ENCODE measurements around the gene POLA2. TPM values are rescaled to one million over a fixed set of nuclear protein-coding genes. Genes with fewer than 3 reads are reported as not detected.
"Not testable (repeated sequence)": the region's sequence is repeated elsewhere in the genome, so short reads cannot be mapped to it uniquely, and the experiment has no call there.

Gene POLA2, protein sequence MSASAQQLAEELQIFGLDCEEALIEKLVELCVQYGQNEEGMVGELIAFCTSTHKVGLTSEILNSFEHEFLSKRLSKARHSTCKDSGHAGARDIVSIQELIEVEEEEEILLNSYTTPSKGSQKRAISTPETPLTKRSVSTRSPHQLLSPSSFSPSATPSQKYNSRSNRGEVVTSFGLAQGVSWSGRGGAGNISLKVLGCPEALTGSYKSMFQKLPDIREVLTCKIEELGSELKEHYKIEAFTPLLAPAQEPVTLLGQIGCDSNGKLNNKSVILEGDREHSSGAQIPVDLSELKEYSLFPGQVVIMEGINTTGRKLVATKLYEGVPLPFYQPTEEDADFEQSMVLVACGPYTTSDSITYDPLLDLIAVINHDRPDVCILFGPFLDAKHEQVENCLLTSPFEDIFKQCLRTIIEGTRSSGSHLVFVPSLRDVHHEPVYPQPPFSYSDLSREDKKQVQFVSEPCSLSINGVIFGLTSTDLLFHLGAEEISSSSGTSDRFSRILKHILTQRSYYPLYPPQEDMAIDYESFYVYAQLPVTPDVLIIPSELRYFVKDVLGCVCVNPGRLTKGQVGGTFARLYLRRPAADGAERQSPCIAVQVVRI
- 12.4 TPM for polyA plus RNA-seq (2013, experiment 1 of 2; ENCODE audit: insufficient read length)
- 11.5 TPM for polyA plus RNA-seq (2013, experiment 2 of 2; ENCODE audit: insufficient read length)

DNA sequence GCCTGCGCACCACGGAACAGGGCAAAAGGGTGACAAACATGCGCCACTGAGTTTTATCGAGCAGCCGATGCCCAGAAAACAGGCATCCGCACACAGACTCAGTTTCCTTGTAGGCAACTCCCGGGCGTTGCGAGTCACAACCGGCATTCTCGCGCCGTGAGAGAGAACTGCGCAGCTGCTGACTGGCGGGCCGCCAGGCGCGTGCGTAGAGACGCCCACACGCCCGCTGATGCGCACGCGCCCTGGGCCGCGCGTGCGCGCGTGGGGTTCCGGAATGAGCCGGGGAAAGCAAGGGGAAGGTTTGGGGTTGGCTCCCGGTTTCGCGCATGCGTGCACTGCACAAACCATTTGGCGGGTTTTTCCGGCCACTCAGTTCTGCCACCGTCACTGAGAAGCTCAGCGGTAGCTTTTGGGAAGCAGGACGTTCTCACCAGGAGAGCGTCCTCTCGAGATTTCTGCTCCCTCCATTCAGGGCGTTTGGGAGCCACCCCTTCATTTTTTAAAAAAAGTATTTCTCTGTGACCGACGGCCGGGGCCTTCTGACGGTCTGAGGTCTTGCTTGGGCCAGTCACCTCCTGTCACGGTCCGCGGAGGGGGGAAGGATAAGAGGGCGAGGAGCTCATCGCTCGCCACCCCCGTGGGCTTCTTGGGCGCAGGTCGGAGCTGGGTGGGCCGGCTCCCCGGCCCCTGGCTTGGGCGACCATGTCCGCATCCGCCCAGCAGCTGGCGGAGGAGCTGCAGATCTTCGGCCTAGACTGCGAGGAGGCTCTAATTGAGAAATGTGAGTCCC is at the start of gene POLA2:
TSS of gene POLA2 (plus strand) at position 372 of the 790 bp plus-strand sequence. CDS start at position 703, 331 bp downstream.
- peak; percentile 97 for DNase-seq

DNA sequence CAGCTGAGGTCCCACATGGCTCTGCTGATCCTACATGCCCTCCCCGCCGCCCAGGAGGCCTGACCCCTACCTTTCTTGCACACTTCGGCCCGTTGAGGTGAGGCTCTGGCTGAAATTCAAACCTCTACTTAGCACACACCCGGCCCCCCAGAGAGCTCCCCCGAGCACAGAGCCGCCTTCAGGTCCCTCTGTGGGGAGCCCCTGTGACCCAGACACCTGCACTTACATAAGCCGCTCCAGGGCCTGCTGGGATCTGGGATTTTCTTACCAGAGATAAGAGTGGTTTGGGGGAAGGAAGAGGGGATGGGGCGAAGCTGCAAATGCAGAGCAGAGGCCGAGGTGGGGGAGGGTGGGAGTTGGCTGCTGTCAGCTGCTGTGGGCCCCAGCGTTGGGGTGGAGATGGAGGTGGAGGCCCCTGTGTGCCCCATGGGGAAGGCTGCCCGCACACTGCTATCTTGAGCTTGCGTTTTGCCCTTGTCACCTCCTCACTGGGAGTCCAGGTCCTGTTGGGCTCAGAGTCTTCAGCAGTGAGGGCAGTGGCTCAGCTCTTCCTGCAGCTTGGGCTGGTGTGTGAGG is 49.4 kb upstream of the POLA2 start:
- DNase-seq: no peak

DNA sequence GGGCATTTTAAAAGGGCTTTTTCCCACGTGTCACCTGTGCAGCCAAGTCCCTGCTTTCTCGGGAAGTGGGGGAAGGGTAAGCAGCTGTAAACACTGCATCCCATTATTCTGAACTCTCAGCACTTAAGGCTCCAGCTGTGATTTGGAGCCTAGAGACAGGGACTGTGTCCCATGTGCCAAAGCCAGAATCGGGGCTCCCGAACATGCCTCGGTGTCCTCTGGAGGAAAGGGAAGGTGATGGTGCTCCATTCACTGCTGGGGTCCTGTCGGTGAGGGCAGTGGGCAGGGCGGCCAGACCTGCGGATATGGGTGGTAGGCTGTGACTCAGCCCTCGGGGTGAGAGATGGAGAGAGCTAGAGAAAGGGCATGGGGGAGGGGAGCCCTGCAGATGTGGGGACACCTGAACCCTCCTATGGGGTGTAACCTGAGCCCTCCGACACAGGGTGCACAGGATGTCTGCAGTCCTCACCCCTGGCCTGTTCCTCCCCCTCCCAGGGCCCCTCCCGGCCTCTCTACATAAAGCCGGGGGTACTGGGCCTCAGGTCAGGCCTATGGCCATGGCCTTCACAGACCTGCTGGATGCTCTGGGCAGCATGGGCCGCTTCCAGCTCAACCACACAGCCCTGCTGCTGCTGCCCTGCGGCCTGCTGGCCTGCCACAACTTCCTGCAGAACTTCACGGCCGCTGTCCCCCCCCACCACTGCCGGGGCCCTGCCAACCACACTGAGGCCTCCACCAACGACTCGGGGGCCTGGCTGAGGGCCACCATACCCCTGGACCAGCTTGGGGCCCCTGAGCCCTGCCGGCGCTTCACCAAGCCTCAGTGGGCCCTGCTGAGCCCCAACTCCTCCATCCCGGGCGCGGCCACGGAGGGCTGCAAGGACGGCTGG is 48.2 kb upstream of the POLA2 start:
- no peak for DNase-seq

- no peak for DNase-seq
Observed at GRCh38 chr11:65214212-65214845, 47.4 kb upstream of the POLA2 start.

DNA sequence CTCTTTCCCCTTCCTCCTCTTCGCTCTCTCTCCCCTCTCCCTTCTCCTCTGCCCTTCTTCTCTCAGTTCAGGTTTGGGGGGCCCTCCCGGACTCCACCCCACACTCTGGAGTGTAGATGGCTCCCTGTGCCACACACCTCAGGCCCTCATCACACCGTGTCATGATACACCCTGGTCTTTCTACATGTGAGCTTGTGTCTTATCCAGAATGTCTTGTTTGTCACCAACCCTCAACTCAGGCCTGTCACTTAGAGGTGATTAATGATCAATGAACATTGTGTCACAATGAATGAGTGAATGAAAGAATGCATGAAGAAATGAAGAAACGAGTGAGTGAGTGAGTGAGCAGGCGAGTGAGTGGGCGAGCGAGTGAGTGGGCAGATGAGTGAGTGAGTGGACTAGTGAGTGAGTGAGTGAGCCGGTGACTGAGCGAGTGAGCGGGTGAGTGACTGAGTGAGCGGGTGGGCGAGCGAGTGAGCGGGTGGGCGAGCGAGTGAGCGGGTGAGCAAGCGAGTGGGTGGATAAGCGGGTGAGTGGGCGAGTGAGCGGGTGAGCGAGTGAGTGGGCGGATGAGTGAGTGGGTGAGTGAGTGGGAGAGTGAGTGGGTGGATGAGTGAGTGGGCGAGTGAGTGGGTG is 46.2 kb upstream of the POLA2 start:
- no peak for DNase-seq

- no peak for DNase-seq
Observed at GRCh38 chr11:65216830-65217229, 44.9 kb upstream of the POLA2 start.

DNA sequence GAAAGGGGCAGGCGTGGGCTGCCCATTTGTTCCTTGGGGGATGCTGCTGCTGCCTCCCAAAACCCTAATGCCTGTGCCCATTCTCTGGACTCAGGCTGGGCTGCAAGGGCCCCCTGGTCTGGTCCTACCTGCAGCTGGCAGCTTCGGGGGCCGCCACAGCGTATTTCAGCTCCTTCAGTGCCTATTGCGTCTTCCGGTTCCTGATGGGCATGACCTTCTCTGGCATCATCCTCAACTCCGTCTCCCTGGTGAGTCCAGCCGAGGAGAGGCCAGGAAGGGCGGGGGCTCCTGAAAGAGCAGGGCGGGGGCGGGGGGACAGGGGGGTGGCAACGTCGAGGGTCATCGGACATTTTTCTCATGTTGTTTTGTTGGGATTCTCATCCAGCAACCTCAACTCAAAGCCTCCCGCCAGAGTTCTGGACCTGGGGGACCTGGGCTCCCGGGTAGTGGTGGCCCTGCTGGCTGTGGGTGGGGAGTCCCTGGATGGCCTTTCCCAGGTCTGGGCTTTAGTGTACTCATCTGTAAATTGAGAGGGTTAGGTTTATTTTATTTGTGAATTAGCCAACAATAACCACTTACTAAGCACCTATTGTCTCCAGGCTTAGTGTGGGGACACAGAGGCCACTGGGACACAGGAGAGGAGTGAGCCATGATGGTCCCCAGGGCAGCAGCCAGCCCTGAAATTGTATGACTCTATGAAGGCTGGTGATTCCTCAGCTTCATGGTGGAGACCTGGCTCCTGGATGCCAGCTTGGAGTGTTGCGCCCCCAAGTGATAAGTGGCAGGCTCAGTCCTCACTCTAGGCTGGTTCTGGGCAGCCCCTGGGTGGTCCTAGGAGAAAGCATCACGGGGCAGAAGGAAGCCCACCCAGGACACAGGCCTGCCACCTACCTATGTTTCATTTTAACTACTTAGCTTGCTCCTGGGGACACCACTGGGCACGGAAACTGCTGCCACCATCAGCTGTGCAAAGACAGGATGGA is 44.0 kb upstream of the POLA2 start:
- no peak for DNase-seq

- no peak for DNase-seq
Observed at GRCh38 chr11:65218446-65218845, 43.3 kb upstream of the POLA2 start.

- DNase-seq: peak; percentile 6
Observed at GRCh38 chr11:65219930-65220213, 41.9 kb upstream of the POLA2 start.

- no peak for DNase-seq
Observed at GRCh38 chr11:65221026-65221425, 40.7 kb upstream of the POLA2 start.

GRCh38 chr11:65223011-65223410 is 38.8 kb upstream of the POLA2 start:
- DNase-seq: no peak

DNA sequence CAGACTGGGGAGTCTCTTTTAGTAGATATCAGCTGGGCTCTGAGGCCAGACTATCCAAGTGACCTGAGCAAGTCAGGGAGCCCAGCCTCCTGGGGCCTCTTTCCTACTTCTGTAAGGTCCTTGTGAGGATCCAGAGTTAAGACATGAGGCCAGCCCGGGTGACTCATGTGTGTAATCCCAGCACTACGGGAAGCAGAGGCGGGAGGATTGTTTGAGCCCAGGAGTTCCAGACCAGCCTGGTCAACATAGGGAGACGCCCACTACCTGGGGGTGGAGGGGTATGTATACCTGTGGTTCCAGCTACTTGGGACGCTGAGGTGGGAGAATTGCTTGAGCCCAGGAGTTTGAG is 36.9 kb upstream of the POLA2 start:
- DNase-seq: peak; percentile 55

GRCh38 chr11:65225279-65226102 is 36.3 kb upstream of the POLA2 start:
- DNase-seq: peak; percentile 55

GRCh38 chr11:65226103-65226442 is 35.7 kb upstream of the POLA2 start:
- DNase-seq: no peak

DNA sequence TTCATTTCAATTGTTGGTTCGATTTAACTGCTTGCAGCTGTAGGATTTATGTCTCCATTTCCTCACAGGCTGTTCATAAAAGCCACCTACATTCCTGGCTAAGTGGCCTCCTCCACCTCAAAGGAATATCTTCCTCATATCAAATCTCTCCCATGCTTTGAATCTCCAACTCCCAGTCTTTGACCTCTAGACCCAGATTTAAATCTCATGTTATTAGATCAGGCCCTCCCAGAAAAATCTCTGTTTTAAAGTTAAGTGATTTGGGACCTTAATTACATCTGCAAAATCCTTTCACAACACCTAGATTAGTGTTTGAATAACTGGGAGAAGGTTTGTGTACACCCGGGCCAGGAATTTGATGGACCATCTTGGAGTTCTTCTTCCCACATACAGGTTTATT is 33.9 kb upstream of the POLA2 start:
- no peak for DNase-seq

DNA sequence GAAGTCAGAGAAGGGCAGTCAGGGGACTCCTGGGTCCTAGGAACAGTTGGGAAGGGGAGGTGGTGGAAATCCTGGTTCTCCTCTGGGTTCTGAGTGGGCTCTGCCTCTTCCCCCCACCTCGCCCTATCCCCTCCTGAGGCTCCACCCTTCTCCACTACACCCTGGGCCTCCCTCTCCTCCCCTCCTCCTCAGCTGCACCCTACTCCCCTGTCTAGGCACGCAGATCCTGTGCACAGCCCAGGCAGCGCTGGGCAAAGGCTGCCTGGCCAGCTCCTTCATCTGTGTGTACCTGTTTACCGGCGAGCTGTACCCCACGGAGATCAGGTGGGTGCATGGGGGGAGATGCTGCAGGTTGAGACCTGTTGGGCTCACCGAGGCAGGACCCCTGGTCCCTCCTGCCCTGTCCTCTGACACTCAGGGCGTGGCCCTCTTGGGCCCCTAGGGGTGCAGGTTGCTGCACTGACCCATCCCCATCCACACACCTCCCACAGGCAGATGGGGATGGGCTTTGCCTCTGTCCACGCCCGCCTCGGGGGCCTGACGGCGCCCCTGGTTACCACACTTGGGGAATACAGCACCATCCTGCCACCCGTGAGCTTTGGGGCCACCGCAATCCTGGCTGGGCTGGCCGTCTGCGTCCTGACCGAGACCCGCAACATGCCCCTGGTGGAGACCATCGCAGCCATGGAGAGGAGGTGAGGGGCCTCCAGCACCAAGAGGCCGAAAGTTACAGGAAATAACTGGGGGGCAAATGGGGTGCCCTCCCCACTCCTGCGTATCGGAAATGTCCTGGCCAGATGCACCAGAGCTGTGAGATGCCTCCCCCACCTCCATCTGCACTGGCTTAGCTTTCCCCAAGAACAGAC is 25.3 kb upstream of the POLA2 start:
- DNase-seq: no peak

DNA sequence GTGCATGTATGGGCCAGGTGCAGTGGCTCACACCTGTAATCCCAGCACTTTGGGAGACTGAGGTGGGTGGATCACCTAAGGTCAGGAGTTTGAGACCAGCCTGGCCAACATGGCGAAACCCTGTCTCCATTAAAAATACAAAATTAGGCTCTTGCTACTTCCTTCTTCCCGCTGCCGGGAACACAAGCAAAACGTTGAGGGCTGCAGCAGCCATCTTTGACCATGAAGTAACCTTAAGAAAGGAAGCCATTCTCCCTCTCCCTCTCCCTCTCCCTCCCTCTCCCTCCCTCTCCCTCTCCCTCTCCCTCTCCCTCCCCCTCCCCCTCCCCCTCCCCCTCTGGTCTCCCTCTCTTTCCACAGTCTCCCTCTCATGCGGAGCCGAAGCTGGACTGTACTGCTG is 23.5 kb upstream of the POLA2 start:
- DNase-seq: not testable (repeated sequence)

- DNase-seq: no peak
Observed at GRCh38 chr11:65241134-65241533, 20.6 kb upstream of the POLA2 start.
